SK-N-SH (cell line): Measurements from ENCODE around the gene CLIC5. TPM values are rescaled to one million over a fixed set of nuclear protein-coding genes. Genes with fewer than 3 reads are reported as not detected.

ENCODE experiments used
- CTCF ChIA-PET: fragments of 300-600, 350-600 bp; formaldehyde crosslinking; extraction: SDS; loops from one replicate; lab custom pipeline; 2021; lab: Yijun Ruan, JAX
- POLR2A ChIA-PET: fragments of 350-600 bp; sonication (Branson Sonifier 250); formaldehyde crosslinking; extraction: SDS; loops from one replicate; lab custom pipeline; 2020; ENCODE audit warnings: antibody characterized with exemption, inconsistent platforms; lab: Yijun Ruan, JAX
- DNase-seq: peaks from one replicate; pipeline ENCODE4 v3.0.0; 2012
- H2AFZ ChIP-seq: fragments of 200-600 bp; sonication (generic); 2 replicates; pipeline ENCODE4 v1.8.1; 2016; ENCODE audit warnings: antibody characterized with exemption, mild to moderate bottlenecking, low read depth
- H3F3A ChIP-seq: fragments of 200-600 bp; sonication (generic); replicated peaks from 2 replicates; pipeline ENCODE3; 2016; ENCODE audit warnings: antibody characterized with exemption, mild to moderate bottlenecking; ENCODE audit not compliant: insufficient read depth
- H3K27ac ChIP-seq, 2 experiments: fragments of 200-500 bp in 1 of 2; fragments of 200-600 bp in 1 of 2; sonication (Bioruptor generic) in 1 of 2; sonication (generic), shearing (Covaris generic) in 1 of 2; 2 replicates each; pipeline versions ENCODE4 v1.5.1 to v1.6.1; 2014 to 2016; ENCODE audit warnings: low read depth in 2 of 2, inconsistent platforms in 1 of 2, low read length in 1 of 2, mild to moderate bottlenecking in 1 of 2, mixed read lengths in 1 of 2
- H3K27me3 ChIP-seq: fragments of 200-600 bp; sonication (generic), shearing (Covaris generic); 2 replicates; pipeline ENCODE4 v1.6.1; 2016; ENCODE audit warnings: mixed run types; ENCODE audit not compliant: insufficient read depth
- H3K36me3 ChIP-seq, 2 experiments: fragments of 200-500 bp in 1 of 2; fragments of 200-600 bp in 1 of 2; sonication (Bioruptor generic) in 1 of 2; sonication (generic) in 1 of 2; replicated peaks in 1 of 2; 2 replicates each; pipeline versions ENCODE3 to v1.5.1; 2014 to 2016; ENCODE audit warnings: low read length in 1 of 2, mild to moderate bottlenecking in 1 of 2; ENCODE audit not compliant: insufficient read depth in 2 of 2, control insufficient read depth in 1 of 2
- H3K4me1 ChIP-seq, 2 experiments: fragments of 200-500 bp in 1 of 2; fragments of 200-600 bp in 1 of 2; sonication (Bioruptor generic) in 1 of 2; sonication (generic), shearing (Covaris generic) in 1 of 2; 2 replicates each; pipeline versions ENCODE4 v1.5.1 to v1.6.1; 2014 to 2016; ENCODE audit warnings: low read depth in 1 of 2, low read length in 1 of 2, mixed run types in 1 of 2; ENCODE audit not compliant: insufficient read depth in 2 of 2, control insufficient read depth in 1 of 2
- H3K4me2 ChIP-seq: fragments of 200-600 bp; sonication (generic), shearing (Covaris generic); 2 replicates; pipeline ENCODE4 v1.6.1; 2017; ENCODE audit warnings: mixed run types
- H3K4me3 ChIP-seq, 2 experiments: fragments of 200-500 bp in 1 of 2; fragments of 200-600 bp in 1 of 2; sonication (Bioruptor generic) in 1 of 2; sonication (generic), shearing (Covaris generic) in 1 of 2; 2 replicates each; pipeline versions ENCODE4 v1.5.1 to v1.8.1; 2014 to 2016; ENCODE audit warnings: low read depth in 2 of 2, inconsistent platforms in 1 of 2, low read length in 1 of 2, mild to moderate bottlenecking in 1 of 2, mixed read lengths in 1 of 2, moderate library complexity in 1 of 2
- H3K79me2 ChIP-seq: fragments of 200-600 bp; sonication (generic); 2 replicates; pipeline ENCODE4 v1.8.1; 2017; ENCODE audit warnings: mild to moderate bottlenecking; ENCODE audit not compliant: insufficient read depth
- H3K9ac ChIP-seq: fragments of 200-600 bp; sonication (generic); 2 replicates; pipeline ENCODE4 v1.6.1; 2017; ENCODE audit warnings: mixed run types
- H3K9me2 ChIP-seq: fragments of 200-600 bp; sonication (generic); 2 replicates; pipeline ENCODE4 v1.6.1; 2017; ENCODE audit warnings: mixed run types
- H3K9me3 ChIP-seq: fragments of 200-600 bp; sonication (generic); 2 replicates; pipeline ENCODE4 v1.6.1; 2017; ENCODE audit warnings: mixed run types, mild to moderate bottlenecking, moderate library complexity
- H4K20me1 ChIP-seq: fragments of 200-600 bp; sonication (generic); 2 replicates; pipeline ENCODE4 v1.6.1; 2017; ENCODE audit warnings: mild to moderate bottlenecking, mixed run types; ENCODE audit not compliant: insufficient read depth
- CHD2 ChIP-seq: fragments of 150-350 bp; IDR thresholded peaks from 2 replicates; pipeline ENCODE4 v1.6.1; 2018; ENCODE audit warnings: low read length; ENCODE audit not compliant: partially characterized antibody
- CTCF ChIP-seq: fragments of 200-600 bp; sonication (generic); IDR thresholded peaks from 2 replicates; pipeline ENCODE4 v1.6.1; 2017; ENCODE audit warnings: antibody characterized with exemption, mild to moderate bottlenecking, moderate library complexity
- FOSL2 ChIP-seq: IDR thresholded peaks from 2 replicates; pipeline ENCODE4 v1.4.0; 2012; ENCODE audit warnings: low read depth, mild to moderate bottlenecking, moderate library complexity, borderline replicate concordance
- GATA2 ChIP-seq: sonication (generic); formaldehyde crosslinking; IDR thresholded peaks from 2 replicates; pipeline ENCODE4 v1.5.0; 2020; ENCODE audit warnings: mild to moderate bottlenecking, missing genetic modification reagents
- IRF3 ChIP-seq: fragments of 150-350 bp; IDR thresholded peaks from 2 replicates; pipeline ENCODE4 v1.6.1; 2016; ENCODE audit warnings: mild to moderate bottlenecking, low read depth, low read length
- MAX ChIP-seq: IDR thresholded peaks from 2 replicates; pipeline ENCODE4 v1.4.0; 2012; ENCODE audit warnings: low read depth
- NFIC ChIP-seq: IDR thresholded peaks from 2 replicates; pipeline ENCODE4 v1.4.0; 2012; ENCODE audit warnings: borderline replicate concordance
- PBX3 ChIP-seq: IDR thresholded peaks from 2 replicates; pipeline ENCODE4; 2012
- POLR2AphosphoS5 ChIP-seq: IDR thresholded peaks from 2 replicates; pipeline ENCODE4 v1.6.1; 2012; ENCODE audit warnings: low read depth, low read length
- RCOR1 ChIP-seq: fragments of 150-350 bp; IDR thresholded peaks from 2 replicates; pipeline ENCODE4 v1.6.1; 2017; ENCODE audit warnings: antibody characterized with exemption, low read length
- REST ChIP-seq: IDR thresholded peaks from 2 replicates; pipeline ENCODE4 v1.6.1; 2012; ENCODE audit warnings: mild to moderate bottlenecking, low read depth, low read length, moderate library complexity
- RFX5 ChIP-seq: IDR thresholded peaks from 2 replicates; pipeline ENCODE4 v1.6.1; 2012; ENCODE audit warnings: mild to moderate bottlenecking, improper control_type of control experiment, low read length
- SIN3A ChIP-seq: IDR thresholded peaks from 2 replicates; pipeline ENCODE4 v1.6.1; 2012; ENCODE audit warnings: low read depth, mild to moderate bottlenecking, low read length, moderate library complexity, borderline replicate concordance
- SMC3 ChIP-seq: IDR thresholded peaks from 2 replicates; pipeline ENCODE4 v1.6.1; 2012; ENCODE audit warnings: low read depth, low read length, improper control_type of control experiment
- TAF1 ChIP-seq: IDR thresholded peaks from 2 replicates; pipeline ENCODE4 v1.6.1; 2012; ENCODE audit warnings: low read depth, mild to moderate bottlenecking, low read length, moderate library complexity, borderline replicate concordance
- TCF12 ChIP-seq: IDR thresholded peaks from 2 replicates; pipeline ENCODE4 v1.4.0; 2012
- USF1 ChIP-seq: IDR thresholded peaks from 2 replicates; pipeline ENCODE4 v1.4.0; 2012; ENCODE audit warnings: low read depth, borderline replicate concordance
- WGBS: methylation state at CpG from one replicate; pipeline ENCODE4 v1.1.6; 2017; ENCODE audit warnings: low lambda C conversion rate; 5-methylcytosine and 5-hydroxymethylcytosine counted together
- polyA plus RNA-seq, 3 experiments: library from polyadenylated mRNA; depleted of rRNA; stranded (reverse); fragments of >200 nt; gene quantifications; 2 replicates each; pipeline ENCODE4 v1.2.3, GENCODE V29; 2012

CLIC5 gene
- polyA plus RNA-seq, 1 of the 3 experiments (the other 2 are of a cell fraction): 0.03 TPM

- 14% methylated on average over 4 of the region's 4 CpGs for WGBS
- Histone ChIP-seq H3K4me1 (no peaks in the 10 kb centered on the region), H3K9me3 (no peaks in the 10 kb centered on the region), H3K9me2 (no peaks in the 10 kb centered on the region), H3K4me2 (peak overlapping the region; percentile 16; the same call in 1 of the 2 replicates), H3K9ac (no peak overlapping the region), H3K27ac (no peak overlapping the region), H3K36me3 (no peaks in the 10 kb centered on the region), H2AFZ (no peak overlapping the region), H3K27me3 (peaks cover 40% of the 10 kb centered on the region; the same call in 1 of the 2 replicates), H3K79me2 (no peaks in the 10 kb centered on the region), H3K4me3 (no peak overlapping the region), H4K20me1 (no peaks in the 10 kb centered on the region), H3F3A (no peaks in the 10 kb centered on the region)
- DNase-seq: no peak
- TF ChIP-seq POLR2AphosphoS5 (no peak), TCF12 (no peak), MAX (no peak), GATA2 (CRISPR knock-in tag) (no peak), SMC3 (no peak), REST (no peak), PBX3 (no peak), TAF1 (no peak), CHD2 (no peak), RFX5 (no peak), USF1 (no peak)
- ChIA-PET CTCF (no interaction called here), POLR2A (no interaction called here)
These were observed 145.1 kb downstream of the CLIC5 start for GRCh38 chr6:45870531-45870930.

- Histone ChIP-seq H4K20me1 (no peaks in the 10 kb centered on the region), H3K4me3 (no peak overlapping the region), H3K27ac (no peak overlapping the region), H3K4me1 (no peaks in the 10 kb centered on the region), H3F3A (no peaks in the 10 kb centered on the region), H3K79me2 (no peaks in the 10 kb centered on the region), H3K9ac (no peak overlapping the region), H3K9me3 (no peaks in the 10 kb centered on the region), H3K4me2 (no peak overlapping the region), H3K27me3 (peaks cover 35% of the 10 kb centered on the region; the same call in 1 of the 2 replicates), H3K9me2 (no peaks in the 10 kb centered on the region), H3K36me3 (no peaks in the 10 kb centered on the region), H2AFZ (no peak overlapping the region)
- no peak for DNase-seq
- TF ChIP-seq SIN3A (no peak), RCOR1 (no peak), FOSL2 (no peak), SMC3 (no peak), USF1 (no peak), CTCF (no peak), NFIC (no peak), IRF3 (no peak)
- ChIA-PET CTCF (no interaction called here), POLR2A (no interaction called here)
- 4% methylated on average over 2 of the region's 2 CpGs for WGBS
These were observed 151.0 kb downstream of the CLIC5 start for GRCh38 chr6:45864651-45865050.
